Astrocyte of the hippocampus (primary cell): ENCODE measurements around the gene MAP6.
A peak's percentile ranks its signal among the peaks of the same experiment; 100 is the strongest.

ENCODE experiments used
- DNase-seq: peaks from one replicate; pipeline ENCODE4 v3.0.0; 2011; ENCODE audit warnings: low read depth, low spot score

Gene MAP6

DNA sequence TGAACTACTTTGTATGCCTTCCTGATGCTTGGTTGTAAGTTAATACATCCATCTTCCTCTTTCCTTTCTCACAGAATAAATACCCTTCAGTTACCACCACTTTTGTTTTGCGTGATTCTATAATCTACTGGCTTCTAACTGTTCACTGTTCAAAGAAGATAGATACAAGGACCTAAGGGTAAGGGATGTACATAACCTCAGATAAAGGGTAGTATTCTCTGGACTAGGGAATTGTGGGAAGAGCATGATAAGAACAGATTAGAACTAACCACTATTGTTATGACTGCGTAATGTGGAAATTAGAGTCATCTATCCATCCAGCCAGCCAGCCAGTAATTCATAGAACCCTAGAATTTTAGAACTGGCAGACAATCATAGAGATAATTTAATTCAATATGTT, 36.4 kb downstream of the MAP6 start:
- DNase-seq, result no peak

DNA sequence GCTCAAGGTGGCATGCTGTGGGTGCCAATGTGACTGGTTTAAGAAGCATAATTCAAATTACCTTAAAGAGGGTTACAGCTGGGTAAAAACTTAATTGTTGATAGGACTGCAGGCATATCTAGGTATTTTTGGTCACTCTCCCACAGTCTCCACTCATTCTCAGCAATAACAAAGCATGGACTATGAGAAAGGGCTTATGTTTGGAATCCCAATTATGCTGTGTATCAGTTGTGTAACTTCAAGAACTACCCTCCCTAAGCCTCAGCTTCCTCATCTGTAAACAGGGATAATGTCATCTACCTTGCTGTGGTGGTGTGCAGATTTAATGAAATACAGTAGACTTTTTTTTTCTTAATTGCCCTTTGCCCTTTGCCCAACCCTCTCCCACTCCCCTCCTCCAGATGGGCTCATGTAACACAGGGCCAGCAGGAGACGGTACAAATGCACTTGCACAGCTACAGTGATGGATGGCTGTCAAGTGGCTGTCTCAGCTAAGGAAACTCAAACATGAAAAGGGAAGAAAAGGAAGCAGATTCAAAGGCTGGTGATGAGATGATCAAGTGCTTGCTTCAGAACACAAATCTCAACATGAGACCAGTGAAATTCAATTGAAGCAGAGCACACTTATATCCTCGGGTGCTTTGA, 37.6 kb downstream of the MAP6 start:
- DNase-seq, result no peak

DNA sequence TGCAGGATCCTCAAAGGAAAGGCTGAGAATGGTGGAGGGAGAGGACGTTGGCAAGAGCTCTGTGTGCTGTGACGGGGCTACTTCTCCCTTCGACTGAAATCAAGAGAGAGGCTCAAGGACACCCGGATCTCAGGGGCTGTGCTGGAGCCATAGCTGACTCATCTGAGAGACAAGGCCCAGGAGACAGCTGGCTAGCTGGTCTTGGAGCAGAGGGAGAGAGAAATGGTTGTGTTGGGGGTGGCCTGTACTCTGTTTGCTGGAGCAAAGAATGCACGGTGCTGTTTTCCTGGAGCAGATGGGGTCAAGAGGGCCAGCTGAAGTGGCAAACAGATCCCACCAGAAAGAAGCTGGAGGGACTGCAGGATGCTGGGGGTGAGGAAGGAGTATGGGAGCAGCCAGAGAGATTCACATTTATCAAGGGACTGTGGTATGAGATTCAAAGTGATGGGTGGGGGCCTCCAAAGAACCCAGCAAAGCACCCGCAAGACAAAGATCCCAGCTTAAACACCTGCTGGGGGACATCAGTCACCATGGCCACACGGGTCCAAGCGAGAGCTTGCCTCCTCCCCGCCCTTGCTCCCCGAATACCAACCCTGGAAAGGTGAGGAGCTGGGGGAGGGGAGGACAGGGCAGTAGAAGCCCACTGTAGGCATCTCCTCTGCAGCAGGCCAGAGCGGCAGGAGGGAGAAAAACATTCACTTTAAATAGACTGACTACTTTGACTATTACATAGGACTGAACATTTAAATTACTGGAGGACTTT, 40.8 kb downstream of the MAP6 start:
- DNase-seq, result no peak

DNA sequence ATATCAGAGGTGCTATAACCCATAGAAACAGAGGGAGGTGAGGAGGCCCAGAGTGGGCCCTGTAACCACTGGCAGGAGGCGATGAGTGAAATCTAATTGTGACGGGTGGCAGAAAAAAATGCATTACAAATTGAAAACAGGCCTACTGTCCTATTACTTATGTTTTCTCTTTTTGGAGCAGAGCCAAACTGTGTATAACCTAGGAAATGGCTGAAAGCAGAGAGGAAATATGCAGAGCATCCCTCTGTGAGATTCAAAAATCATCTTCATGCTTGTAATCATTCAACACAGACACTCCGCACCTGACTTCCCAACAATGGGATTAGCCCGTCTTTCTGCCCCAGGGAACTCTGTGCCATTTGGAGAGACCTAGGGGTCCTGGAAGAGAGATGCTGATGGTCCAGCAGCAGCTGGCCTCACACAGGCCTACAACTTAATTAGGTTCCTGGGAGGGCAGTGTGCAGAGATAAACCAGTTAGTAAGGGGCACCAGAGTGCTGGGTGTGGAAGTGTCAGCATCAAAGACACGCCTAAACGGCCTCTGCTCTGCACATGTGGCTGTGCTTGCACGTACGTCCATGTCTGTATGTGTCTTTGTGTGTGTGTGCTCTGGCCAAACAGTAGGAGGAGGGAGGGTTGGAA, 41.8 kb downstream of the MAP6 start:
- no peak for DNase-seq

DNA sequence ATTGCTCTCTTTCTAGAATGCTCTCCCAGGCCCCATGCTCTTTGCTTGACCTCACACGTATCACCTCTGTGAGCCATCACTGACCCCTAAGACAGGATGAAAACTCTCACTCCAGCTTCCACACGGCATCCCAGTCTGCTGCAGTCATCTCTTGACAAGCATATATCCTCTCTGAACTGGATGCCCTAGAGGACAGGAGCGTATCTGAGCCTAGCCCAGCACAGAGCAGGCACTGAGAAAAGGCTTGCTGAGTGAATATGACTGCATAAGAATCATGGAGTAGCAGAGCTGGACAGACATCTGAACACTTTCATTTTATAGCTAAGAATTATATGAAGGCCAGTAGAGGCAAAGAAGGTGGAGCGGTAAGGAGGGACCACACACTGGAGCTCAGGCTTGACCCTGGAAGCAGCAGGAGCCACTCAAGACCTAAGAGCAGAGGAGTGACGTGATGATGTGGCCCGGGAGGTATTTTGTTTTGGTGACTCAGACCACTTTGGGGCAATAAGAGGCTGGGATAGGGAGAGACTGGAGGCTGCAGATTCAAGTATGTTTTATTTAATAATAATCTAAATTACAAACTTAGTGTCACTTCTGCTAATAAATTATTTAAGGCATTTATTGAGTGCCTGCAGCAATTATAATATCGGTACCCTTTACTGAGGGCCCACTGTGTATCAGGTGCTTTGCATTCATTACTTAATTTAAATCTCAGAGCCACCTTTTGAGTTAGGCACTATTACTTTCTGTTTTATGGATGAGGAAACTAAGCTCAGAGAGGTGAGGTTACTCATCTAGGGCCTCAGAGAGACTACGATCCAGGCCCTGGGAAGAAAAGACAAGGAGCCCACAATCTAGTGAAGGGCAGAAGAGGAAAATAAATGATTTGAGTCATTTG, 42.6 kb downstream of the MAP6 start:
- peak; percentile 79 for DNase-seq

DNA sequence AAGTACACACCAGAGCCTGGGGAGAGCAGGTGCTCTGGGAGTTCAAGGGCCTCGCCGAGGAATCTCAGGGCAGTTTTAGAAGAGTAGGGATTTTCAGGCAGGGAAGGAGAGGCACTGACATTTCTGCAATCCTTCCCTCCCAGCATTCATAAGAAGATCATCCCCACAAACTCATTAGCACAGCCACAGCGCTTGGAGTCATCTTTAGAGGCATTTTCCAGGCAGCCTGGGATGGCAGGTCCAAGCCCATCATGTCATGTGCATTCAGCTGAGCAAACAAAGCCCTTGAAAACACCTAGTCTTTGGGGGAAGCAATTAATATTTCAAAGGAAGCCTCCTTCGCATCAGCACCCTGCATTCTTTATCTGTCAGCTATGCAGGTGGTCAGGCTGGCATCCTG, 43.8 kb downstream of the MAP6 start:
- DNase-seq, result no peak

DNA sequence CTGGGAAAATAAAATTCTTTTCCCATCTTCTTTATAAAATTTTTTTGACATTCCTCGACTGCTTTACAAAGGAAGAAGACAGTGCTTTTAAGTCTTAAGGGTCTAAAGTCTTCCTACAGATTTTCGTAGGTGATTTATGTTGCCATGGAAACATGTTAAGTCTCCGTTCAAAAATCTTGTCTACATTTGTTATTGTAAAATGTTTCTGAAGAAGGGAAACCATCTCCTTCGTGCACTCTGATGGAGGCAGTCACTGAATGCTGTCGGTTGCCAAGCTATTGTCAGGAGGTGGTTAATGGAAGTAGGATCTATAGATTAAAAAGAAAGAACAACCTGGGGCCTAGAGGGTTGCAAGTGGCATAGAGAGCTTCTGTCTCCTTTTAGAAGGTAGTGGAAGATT, 52.6 kb downstream of the MAP6 start:
- no peak for DNase-seq

DNA sequence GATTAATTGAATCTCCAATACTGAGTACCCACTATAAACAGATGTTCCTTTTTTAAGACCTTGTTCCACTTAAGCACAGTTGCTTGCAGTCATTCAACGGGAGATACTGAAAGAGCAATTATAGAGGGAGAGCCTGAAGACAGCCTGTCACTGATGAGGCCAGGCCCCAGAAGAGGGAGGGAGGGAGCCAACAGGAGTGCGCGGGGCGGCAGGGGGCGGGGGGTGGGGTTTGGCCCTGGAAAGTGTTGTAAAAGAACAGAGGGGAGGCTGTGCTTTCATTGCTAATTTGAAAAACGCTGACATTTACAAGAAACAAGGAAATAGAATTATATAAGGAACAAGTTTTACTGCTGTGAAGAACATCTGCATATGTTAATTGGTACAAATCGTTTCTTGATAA, 53.1 kb downstream of the MAP6 start:
- no peak for DNase-seq

DNA sequence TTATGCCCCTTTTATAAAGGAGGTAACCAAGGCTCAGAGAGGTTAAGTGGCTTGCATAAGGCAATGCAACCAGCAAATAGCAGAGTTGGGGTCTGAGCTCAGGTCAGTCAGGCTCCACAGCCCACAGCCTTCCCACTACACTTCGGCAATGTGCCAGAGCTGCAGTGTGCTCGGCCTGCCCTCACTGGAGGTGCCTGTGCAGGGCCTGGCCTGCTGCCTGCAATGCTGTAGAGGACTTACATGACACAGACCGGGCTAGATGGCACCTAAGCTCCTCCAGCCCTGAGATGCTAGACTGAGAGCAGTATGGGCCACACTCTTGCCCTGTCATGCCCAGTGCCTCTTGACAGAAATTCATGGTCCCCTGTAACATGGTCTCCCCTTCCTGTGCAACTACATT, 57.0 kb downstream of the MAP6 start:
- no peak for DNase-seq

DNA sequence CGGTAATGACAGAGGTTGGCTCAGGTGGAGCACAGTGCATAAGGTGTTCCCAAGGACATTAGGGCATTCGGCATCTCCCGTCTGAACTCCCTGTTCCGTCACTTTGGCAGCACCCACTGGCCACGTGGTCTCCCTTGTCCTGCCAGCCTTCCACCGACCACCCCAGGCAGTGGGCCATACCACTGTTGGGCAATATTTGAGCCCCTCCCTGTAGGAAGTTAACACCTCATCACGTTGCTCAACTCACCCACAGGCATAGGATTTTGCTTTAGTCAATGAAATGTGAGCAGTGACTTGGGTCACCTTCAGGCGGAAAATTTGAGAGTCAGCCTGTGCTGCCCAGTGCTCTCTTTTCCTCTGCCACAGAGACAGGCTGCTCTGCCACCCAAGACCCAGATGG, 62.7 kb downstream of the MAP6 start:
- DNase-seq, result no peak

DNA sequence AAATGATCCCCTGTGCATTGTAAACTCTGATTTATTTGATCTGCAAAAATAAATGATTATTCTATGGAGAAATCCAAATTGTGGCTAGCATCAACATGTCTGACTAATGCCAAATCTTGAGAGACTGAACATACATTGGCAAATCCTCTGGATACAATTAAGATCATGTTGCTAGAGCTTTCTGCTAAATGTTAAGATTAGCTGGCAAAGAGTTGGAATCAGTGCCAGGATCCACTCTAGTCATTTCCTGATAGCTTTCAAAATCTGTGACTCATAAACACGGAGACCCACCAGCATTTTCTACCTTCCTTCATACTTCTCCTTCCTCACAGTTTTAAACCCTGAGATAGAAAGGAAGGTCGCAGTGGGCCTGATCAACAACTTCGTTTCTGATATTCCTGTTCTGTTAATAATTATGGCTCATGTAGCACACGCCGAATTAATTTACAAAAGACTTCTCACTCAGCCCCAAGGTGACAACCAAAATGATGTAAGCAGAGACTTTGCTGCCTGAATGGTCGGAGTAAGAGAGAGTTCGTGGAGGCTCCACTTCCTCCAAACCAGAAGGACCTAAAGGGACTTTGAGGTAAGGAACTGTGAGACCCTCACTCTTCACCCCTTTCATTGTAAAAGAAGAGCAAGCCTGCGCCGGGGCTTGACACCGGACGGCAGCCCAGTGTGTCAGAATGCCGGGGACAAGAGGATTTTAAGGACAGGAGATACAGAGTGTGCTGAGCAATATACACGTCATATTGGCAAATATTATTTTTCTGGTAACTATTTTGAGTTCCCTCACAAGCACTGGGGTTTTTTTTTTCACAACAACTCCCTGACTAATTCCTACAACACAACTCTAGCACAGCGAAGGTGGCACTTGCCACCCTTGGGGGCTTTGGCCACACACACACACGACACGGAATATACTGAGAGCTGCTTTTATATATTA, 64.8 kb downstream of the MAP6 start:
- peak; percentile 72 for DNase-seq

DNA sequence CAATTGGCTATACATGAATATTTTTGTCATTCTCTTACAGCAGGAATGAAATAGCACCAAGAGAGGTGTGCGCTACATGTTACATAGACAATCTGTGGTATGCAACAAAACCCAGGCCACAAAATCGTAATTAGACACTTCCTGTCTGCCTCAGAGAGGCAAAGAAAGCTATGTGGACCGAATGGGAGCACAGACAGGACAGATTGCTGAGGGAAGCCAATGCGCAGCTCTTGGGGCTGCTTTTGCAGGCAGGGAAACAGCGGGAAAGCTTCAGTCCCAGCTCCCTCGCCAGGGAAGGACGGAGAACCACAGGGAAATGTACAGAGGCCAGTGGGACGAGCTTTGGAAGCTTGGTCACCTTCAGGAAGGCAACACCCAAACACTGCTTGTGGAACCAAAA, 65.9 kb downstream of the MAP6 start:
- peak; percentile 70 for DNase-seq

DNA sequence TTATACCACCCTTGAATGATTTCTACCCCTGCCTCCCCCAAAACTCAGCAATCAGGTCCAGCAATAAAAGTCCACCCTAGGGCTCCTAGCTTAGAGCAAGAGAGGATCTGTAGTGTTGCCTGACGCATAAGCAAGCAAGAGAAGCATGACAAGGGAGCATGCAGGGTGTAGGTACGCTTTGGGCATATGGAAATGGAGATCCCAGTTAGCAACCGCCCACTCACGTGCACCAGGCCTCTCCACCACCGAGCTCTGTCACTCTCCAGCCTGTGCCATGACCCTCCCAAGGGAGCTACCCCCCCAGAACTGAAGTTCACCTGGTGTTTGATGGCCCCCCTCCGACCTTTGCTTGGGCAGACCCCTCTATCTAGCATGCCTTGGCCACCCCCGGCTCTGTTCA, 67.3 kb downstream of the MAP6 start:
- no peak for DNase-seq

DNA sequence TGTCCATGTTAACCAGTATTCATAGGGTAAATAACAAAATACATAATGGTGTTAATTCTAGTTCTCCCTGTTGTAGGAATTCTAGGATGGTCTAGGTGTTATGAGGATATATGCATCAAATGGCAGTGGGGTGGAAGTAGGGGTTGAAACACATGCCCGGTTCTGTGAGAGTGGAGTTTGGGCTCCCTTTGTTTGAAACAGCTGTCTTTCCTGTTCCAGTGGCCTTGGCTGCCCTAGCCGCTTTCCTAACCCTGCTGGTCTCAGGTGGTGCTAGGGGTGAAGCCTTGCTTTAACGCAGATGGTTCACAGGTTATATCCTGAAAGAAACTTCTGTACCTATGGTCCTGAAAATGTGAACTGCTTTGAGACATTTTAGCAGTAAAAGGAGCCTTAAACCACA, 68.5 kb downstream of the MAP6 start:
- DNase-seq, result no peak

DNA sequence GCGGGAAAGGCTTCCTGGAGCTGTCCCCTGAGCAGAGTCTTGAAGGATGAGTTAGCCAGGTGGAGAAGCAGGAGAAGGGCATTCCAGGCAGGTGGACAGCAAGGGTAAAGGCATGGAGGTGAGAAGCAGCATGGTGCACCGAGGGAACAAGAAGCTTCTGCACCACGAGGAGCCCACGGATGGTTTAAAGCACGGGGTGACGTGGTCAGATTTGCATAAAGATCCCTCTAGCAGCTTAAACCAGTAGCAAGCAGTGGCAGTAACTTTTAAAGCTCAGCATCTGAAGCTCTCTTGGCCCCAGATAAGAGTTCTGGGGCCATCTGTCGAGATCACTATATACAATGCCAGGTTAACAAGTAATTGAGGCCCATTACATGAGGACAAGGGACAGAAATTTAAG, 69.9 kb downstream of the MAP6 start:
- DNase-seq, result no peak

DNA sequence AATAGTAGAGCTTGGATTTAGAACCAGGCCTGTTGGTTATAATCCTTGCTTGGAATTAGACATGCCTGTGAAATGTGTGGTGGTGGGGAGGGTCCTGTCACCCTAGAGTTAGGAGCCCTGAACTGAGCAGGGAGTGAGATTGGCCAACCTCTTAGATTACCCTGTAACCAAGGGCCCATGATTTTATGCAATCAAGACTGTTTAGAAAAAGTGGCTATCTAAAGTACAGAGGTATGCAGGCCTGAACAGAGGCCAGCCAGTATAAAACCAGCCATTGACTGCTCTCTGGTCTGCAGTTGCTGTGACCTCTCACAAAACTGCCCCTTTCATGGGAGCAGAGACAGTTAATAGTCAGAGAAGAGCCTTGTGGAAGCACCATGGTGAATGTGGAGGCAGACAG, 70.6 kb downstream of the MAP6 start:
- no peak for DNase-seq

DNA sequence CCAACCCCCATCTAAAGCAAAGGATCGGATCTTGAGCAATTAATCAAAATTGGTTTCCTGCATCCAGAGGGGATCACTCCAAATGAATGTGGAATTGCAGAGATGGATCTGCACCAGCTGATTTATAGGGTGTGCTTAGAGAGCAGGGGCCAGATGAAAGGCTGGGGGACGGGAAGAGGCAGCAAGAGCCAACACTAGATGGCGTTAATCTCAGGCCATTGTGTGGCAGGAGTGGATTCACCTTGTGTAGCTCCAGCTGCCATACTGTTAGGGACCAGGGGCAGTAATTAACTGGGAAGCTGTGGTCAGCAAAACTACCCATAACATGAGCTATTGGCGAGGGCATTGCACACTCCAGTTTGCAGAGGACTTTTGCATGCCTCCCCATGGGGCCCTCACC, 71.2 kb downstream of the MAP6 start:
- peak; percentile 36 for DNase-seq

DNA sequence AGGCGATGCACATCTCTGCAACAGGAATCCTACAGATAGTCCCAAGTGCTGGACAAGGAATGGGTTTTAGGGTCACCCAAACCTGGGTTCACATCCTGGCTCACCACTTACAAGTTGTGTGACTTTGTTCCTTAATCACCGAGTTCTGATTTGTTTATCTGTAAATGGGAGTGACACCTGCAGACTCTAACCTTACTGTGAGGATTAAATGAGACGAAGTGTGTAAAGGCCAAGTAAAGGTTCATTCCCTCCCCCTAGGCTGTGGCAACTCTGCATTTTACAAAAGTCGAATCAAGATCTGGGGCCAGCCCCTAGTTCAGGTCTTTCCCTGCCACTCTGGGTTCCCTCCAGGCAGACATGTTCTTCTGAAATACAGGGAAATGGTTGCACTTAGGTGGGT, 71.9 kb downstream of the MAP6 start:
- no peak for DNase-seq

DNA sequence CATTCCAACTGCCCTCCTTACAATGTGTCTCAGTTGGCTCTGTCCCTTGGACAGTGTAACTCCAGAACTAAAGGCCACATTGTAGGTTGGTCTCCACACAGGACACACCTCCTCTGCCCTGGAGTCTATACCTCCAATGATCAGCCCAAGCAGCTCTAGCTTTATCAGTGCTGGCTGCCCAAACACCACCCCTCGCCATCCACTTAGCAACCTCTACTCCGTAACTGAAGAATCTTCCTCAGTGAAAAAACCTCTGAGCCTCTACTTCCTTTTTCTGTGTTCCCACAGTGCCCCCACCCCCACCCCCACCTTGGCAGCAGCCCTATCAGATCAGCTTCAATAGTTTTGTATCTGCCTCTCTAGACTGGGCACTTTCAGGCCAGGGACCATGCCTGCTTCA, 73.4 kb downstream of the MAP6 start:
- DNase-seq, result no peak

DNA sequence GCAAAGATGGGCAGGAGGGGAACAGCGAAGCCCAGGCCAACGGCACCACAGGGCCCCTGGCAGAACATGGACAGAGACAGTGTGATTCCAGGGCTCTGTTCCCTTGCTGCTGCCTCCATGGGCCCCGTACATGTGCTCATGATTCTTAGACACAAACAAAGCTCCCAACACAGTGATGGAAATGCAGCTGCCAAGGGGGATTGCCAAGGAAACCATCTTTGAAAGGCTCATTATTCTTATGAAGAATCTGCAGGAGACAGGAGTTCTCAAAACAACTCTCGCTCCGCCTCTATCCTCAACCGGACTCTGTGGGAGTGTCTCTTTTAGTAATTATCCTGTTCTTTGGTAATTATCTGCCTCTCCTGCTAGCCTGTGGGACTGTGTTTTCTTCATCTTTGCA, 74.6 kb downstream of the MAP6 start:
- DNase-seq, result no peak
